ENCODE measurements around the gene RHOBTB3. TPM values are rescaled to one million over a fixed set of nuclear protein-coding genes. Genes with fewer than 3 reads are reported as not detected.

The RHOBTB3 gene
- total RNA-seq, 6 donors from 2014 or later: 42.4 to 104 (median 60.9) TPM

DNA sequence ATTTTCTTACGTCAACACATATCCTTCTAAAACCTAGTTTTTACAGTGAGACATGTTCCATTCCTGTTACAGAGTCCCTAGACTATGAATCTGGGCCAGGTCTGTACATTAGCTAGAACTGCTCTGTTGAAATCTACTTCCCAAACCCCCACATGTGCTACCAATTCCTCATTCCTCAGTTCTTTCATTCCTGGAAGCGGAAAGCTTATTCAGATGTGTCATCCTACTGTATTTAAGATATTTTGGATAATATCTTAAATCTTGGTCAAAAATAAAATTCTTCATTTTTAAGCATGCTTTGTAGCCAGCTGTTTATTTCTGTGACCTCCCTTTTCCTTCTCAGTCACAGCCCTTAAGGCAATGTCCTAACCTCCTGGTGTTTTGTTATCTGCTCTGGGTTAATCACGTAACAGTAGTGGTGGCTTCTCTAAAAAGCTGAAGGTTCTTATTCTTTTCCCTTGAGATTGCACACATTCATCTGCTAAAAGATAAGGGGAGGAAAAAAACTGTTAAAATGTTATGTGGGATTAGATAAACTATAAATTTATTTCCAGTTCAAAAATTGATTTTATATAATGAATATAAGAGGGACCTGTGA is 55.8 kb downstream of the RHOBTB3 start:
- Histone ChIP-seq H3K4me1 (no peaks in the 10 kb centered on the region), H3K4me3 (no peak overlapping the region), H3K27me3 (no peaks in the 10 kb centered on the region), H3K36me3 (peaks cover 0 to 14% (median 3%) of the 10 kb centered on the region in 4 donors), H3K9me3 (no peaks in the 10 kb centered on the region), H3K27ac (no peak overlapping the region)
- no peak for DNase-seq
- no peak for ATAC-seq (ENCODE audit: low FRiP score in 2 of 2)
- no peak for TF ChIP-seq POLR2A (IDR thresholded peaks at IDR 0.05)
- no peak for TF ChIP-seq EP300 (IDR thresholded peaks at IDR 0.05)
- TF ChIP-seq, protein P1, sequence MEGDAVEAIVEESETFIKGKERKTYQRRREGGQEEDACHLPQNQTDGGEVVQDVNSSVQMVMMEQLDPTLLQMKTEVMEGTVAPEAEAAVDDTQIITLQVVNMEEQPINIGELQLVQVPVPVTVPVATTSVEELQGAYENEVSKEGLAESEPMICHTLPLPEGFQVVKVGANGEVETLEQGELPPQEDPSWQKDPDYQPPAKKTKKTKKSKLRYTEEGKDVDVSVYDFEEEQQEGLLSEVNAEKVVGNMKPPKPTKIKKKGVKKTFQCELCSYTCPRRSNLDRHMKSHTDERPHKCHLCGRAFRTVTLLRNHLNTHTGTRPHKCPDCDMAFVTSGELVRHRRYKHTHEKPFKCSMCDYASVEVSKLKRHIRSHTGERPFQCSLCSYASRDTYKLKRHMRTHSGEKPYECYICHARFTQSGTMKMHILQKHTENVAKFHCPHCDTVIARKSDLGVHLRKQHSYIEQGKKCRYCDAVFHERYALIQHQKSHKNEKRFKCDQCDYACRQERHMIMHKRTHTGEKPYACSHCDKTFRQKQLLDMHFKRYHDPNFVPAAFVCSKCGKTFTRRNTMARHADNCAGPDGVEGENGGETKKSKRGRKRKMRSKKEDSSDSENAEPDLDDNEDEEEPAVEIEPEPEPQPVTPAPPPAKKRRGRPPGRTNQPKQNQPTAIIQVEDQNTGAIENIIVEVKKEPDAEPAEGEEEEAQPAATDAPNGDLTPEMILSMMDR (IDR thresholded peaks at IDR 0.05): no peak
- TF ChIP-seq POLR2AphosphoS5 (IDR thresholded peaks at IDR 0.05): no peak
- WGBS, 2 donors: 72 to 89% methylated on average over 3 of the region's 3 CpGs

DNA sequence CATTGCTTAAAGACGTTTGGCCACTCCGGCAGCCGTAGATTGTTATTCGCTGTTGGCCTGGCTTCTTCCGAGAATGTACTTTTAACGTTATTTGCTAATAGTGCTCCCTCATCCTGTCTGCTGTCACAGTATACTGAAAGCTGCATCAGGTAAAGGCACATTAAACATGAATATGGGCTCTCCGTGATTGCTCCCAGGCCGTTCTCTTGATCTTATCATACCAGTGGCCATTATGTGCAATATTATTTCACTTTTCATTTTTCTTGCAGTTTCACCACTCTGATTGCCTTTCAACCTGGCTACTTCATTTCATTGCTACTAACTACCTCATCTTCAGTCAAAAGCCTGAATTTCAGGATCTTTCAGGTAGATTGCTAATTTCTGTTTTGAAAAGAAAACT is 57.4 kb downstream of the RHOBTB3 start:
- H3K4me1 ChIP-seq: no peaks in the 10 kb centered on the region
- TF ChIP-seq, protein P1 (IDR thresholded peaks at IDR 0.05): no peak
- TF ChIP-seq POLR2A (IDR thresholded peaks at IDR 0.05): no peak
- TF ChIP-seq POLR2AphosphoS5 (IDR thresholded peaks at IDR 0.05): no peak
- TF ChIP-seq EP300 (IDR thresholded peaks at IDR 0.05): no peak
- ATAC-seq (ENCODE audit: low FRiP score in 2 of 2) (no peak), DNase-seq (no peak)
- H3K4me3 ChIP-seq: no peak overlapping the region
- H3K27ac ChIP-seq: no peak overlapping the region
- H3K27me3 ChIP-seq: no peaks in the 10 kb centered on the region
- no peaks in the 10 kb centered on the region for H3K9me3 ChIP-seq
- peaks cover 0 to 19% (median 5%) of the 10 kb centered on the region in 4 donors for H3K36me3 ChIP-seq
- 92 to 95% methylated on average over 8 of the region's 8 CpGs for WGBS, 2 donors

DNA sequence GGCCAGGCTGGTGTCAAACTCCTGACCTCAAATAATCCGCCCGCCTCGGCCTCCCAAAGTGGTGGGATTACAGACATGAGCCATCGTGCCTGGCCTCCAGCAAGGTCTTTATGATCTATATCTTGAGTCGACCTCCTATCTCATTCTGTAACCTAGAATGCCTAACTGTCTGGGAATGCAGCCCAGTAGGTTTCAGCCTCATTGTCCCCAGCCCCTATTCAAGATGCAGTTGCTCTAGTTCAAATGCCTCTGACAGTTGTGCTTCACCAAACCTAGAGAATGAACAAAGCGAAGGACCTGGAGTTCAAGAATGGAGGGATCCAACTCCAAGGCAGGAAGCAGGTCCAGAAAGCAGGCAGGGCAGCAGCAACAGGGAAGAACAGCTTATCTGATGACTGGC is 60.6 kb downstream of the RHOBTB3 start:
- TF ChIP-seq POLR2AphosphoS5 (IDR thresholded peaks at IDR 0.05): no peak
- TF ChIP-seq, protein P1 (IDR thresholded peaks at IDR 0.05): no peak
- no peak for DNase-seq
- ATAC-seq (ENCODE audit: low FRiP score in 2 of 2): no peak
- no peak overlapping the region for H3K27ac ChIP-seq
- H3K9me3 ChIP-seq: no peaks in the 10 kb centered on the region
- WGBS, 2 donors: 90 to 93% methylated on average over 6 of the region's 6 CpGs
- H3K27me3 ChIP-seq: no peaks in the 10 kb centered on the region
- no peak overlapping the region for H3K4me3 ChIP-seq
- no peaks in the 10 kb centered on the region for H3K4me1 ChIP-seq
- peaks cover 0 to 19% (median 4%) of the 10 kb centered on the region in 4 donors for H3K36me3 ChIP-seq

DNA sequence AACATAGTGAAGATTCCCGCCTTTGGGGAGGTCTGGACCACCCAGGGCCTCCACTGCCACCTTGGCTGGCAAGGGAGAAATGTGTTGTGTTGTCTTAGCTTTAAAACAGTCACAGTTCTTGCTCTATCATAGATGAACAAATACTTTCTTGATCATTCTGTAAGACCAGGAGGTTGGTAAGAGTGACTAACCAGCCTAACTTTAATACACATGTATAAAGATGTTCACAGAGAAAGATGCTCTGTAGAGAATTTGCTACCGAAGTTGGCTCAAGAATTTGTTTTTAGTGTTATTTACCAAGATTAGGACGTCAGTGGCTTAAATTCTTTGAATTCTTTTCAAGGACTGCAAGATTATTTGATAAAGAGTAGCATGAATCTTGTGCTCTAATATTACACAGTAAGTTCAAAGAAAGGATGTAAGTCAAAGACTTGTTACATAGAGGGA is 63.0 kb downstream of the RHOBTB3 start:
- H3K27ac ChIP-seq: no peak overlapping the region
- H3K36me3 ChIP-seq: peaks cover 0 to 16% (median 2%) of the 10 kb centered on the region in 4 donors
- WGBS, 2 donors: 59 to 78% methylated on average over 3 of the region's 3 CpGs
- no peak for DNase-seq
- no peak for TF ChIP-seq POLR2AphosphoS5 (IDR thresholded peaks at IDR 0.05)
- TF ChIP-seq EP300 (IDR thresholded peaks at IDR 0.05): no peak
- TF ChIP-seq POLR2A (IDR thresholded peaks at IDR 0.05): no peak
- TF ChIP-seq, protein P1 (IDR thresholded peaks at IDR 0.05): no peak
- H3K4me3 ChIP-seq: no peak overlapping the region
- H3K4me1 ChIP-seq: no peaks in the 10 kb centered on the region
- H3K9me3 ChIP-seq: no peaks in the 10 kb centered on the region
- ATAC-seq (ENCODE audit: low FRiP score in 2 of 2): no peak
- H3K27me3 ChIP-seq: no peaks in the 10 kb centered on the region

DNA sequence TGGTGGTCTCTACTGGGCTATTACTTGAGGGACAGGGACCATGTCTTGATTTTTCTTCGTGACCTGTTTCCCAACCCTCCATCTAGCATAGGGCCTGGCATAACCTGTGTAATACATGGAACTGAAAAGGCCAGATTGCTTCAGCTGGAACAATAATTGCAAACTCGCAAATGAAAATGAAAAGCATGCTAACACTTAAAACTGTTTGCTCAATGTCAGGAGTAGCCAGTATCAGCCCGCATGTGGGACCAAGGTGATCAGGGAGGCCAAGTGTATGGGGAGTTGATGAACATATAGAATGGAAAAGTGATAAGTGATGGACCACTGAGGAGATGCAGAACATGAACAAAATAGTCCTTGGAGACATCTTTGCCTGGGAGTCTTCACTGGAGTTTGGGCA is 66.2 kb downstream of the RHOBTB3 start:
- 65 to 75% methylated on average over 3 of the region's 3 CpGs for WGBS, 2 donors
- Histone ChIP-seq H3K4me3 (no peak overlapping the region), H3K4me1 (no peaks in the 10 kb centered on the region), H3K27me3 (no peaks in the 10 kb centered on the region), H3K27ac (no peak overlapping the region), H3K36me3 (peaks cover 0 to 5% (median 2%) of the 10 kb centered on the region in 4 donors), H3K9me3 (no peaks in the 10 kb centered on the region)
- no peak for DNase-seq
- ATAC-seq (ENCODE audit: low FRiP score in 2 of 2): no peak
- TF ChIP-seq EP300 (IDR thresholded peaks at IDR 0.05) (no peak), POLR2AphosphoS5 (IDR thresholded peaks at IDR 0.05) (no peak), POLR2A (IDR thresholded peaks at IDR 0.05) (no peak)
- TF ChIP-seq, protein P1 (IDR thresholded peaks at IDR 0.05): no peak
